KOPT-K1 (cell line): ENCODE measurements around the gene EIF4H.
"Not testable (repeated sequence)": the region's sequence is repeated elsewhere in the genome, so short reads cannot be mapped to it uniquely, and the experiment has no call there.

Source experiments
- H3K27ac ChIP-seq: fragments of 200-600 bp; sonication (generic); 2 replicates; pipeline ENCODE4 v1.5.1; 2016; ENCODE audit warnings: antibody characterized with exemption, mild to moderate bottlenecking, low read depth, low read length; ENCODE audit not compliant: poor library complexity, severe bottlenecking
- H3K36me3 ChIP-seq: fragments of 200-600 bp; sonication (generic); 2 replicates; pipeline ENCODE4 v1.5.1; 2017; ENCODE audit warnings: antibody characterized with exemption, mild to moderate bottlenecking, low read length, moderate library complexity; ENCODE audit not compliant: insufficient read depth
- H3K9me3 ChIP-seq: fragments of 200-600 bp; sonication (generic); 2 replicates; pipeline ENCODE4 v1.5.1; 2017; ENCODE audit warnings: antibody characterized with exemption, low read length, mild to moderate bottlenecking; ENCODE audit not compliant: insufficient read depth, poor library complexity, severe bottlenecking

EIF4H gene

GRCh38 chr7:74202841-74203556, 28.8 kb downstream of the EIF4H start:
- no peak overlapping the region for H3K27ac ChIP-seq
- H3K36me3 ChIP-seq: peaks cover 19% of the 10 kb centered on the region
- H3K9me3 ChIP-seq: no peaks in the 10 kb centered on the region

GRCh38 chr7:74203956-74204618, 29.9 kb downstream of the EIF4H start:
- Histone ChIP-seq H3K36me3 (peaks cover 9% of the 10 kb centered on the region; the same call in 1 of the 2 replicates), H3K9me3 (no peaks in the 10 kb centered on the region), H3K27ac (no peak overlapping the region)

GRCh38 chr7:74206052-74206451, 31.9 kb downstream of the EIF4H start:
- H3K27ac ChIP-seq, H3K9me3 ChIP-seq, H3K36me3 ChIP-seq: not testable (repeated sequence)

- H3K9me3 ChIP-seq: no peaks in the 10 kb centered on the region
- no peak overlapping the region for H3K27ac ChIP-seq
- H3K36me3 ChIP-seq: no peaks in the 10 kb centered on the region
These were observed 32.5 kb downstream of the EIF4H start for GRCh38 chr7:74206589-74207120.

- no peaks in the 10 kb centered on the region for H3K9me3 ChIP-seq
- no peak overlapping the region for H3K27ac ChIP-seq
- H3K36me3 ChIP-seq: no peaks in the 10 kb centered on the region
These were observed 33.4 kb downstream of the EIF4H start for GRCh38 chr7:74207586-74207985.

GRCh38 chr7:74208241-74208640, 34.1 kb downstream of the EIF4H start:
- not testable (repeated sequence) for H3K36me3 ChIP-seq, H3K27ac ChIP-seq, H3K9me3 ChIP-seq

- H3K27ac ChIP-seq: no peak overlapping the region
- no peaks in the 10 kb centered on the region for H3K36me3 ChIP-seq
- H3K9me3 ChIP-seq: no peaks in the 10 kb centered on the region
These were observed 38.5 kb downstream of the EIF4H start for GRCh38 chr7:74212661-74213060.

- Histone ChIP-seq H3K36me3 (no peaks in the 10 kb centered on the region), H3K27ac (no peak overlapping the region), H3K9me3 (no peaks in the 10 kb centered on the region)
These were observed 40.9 kb downstream of the EIF4H start for GRCh38 chr7:74214816-74215630.

GRCh38 chr7:74215921-74216320, 41.8 kb downstream of the EIF4H start:
- no peaks in the 10 kb centered on the region for H3K9me3 ChIP-seq
- H3K27ac ChIP-seq: peak overlapping the region; percentile 84
- H3K36me3 ChIP-seq: no peaks in the 10 kb centered on the region

- no peaks in the 10 kb centered on the region for H3K9me3 ChIP-seq
- H3K36me3 ChIP-seq: no peaks in the 10 kb centered on the region
- H3K27ac ChIP-seq: peak overlapping the region; percentile 84
These were observed 42.2 kb downstream of the EIF4H start for GRCh38 chr7:74216361-74216761.

- Histone ChIP-seq H3K9me3 (no peaks in the 10 kb centered on the region), H3K27ac (peak overlapping the region; percentile 84), H3K36me3 (no peaks in the 10 kb centered on the region)
These were observed 43.5 kb downstream of the EIF4H start for GRCh38 chr7:74217455-74218342.

- Histone ChIP-seq H3K9me3 (no peaks in the 10 kb centered on the region), H3K36me3 (no peaks in the 10 kb centered on the region), H3K27ac (peak overlapping the region; percentile 84)
These were observed 44.2 kb downstream of the EIF4H start for GRCh38 chr7:74218343-74218698.

- Histone ChIP-seq H3K9me3 (no peaks in the 10 kb centered on the region), H3K36me3 (peaks cover 7% of the 10 kb centered on the region; the same call in 1 of the 2 replicates), H3K27ac (peak overlapping the region; percentile 42)
These were observed 45.3 kb downstream of the EIF4H start for GRCh38 chr7:74219416-74219815.

GRCh38 chr7:74220229-74220628, 46.1 kb downstream of the EIF4H start:
- Histone ChIP-seq H3K36me3 (peaks cover 15% of the 10 kb centered on the region), H3K27ac (peak overlapping the region; percentile 42), H3K9me3 (no peaks in the 10 kb centered on the region)
